ELF-1 (cell line): Measurements from ENCODE around the gene ZNF780A.
A peak's percentile ranks its signal among the peaks of the same experiment; 100 is the strongest.
"Not testable (repeated sequence)": the region's sequence is repeated elsewhere in the genome, so short reads cannot be mapped to it uniquely, and the experiment has no call there.

ENCODE experiments used
- DNase-seq: peaks from one replicate; pipeline ENCODE4 v3.0.0-alpha.2; 2016; ENCODE audit warnings: low read depth, low spot score

The ZNF780A gene

DNA sequence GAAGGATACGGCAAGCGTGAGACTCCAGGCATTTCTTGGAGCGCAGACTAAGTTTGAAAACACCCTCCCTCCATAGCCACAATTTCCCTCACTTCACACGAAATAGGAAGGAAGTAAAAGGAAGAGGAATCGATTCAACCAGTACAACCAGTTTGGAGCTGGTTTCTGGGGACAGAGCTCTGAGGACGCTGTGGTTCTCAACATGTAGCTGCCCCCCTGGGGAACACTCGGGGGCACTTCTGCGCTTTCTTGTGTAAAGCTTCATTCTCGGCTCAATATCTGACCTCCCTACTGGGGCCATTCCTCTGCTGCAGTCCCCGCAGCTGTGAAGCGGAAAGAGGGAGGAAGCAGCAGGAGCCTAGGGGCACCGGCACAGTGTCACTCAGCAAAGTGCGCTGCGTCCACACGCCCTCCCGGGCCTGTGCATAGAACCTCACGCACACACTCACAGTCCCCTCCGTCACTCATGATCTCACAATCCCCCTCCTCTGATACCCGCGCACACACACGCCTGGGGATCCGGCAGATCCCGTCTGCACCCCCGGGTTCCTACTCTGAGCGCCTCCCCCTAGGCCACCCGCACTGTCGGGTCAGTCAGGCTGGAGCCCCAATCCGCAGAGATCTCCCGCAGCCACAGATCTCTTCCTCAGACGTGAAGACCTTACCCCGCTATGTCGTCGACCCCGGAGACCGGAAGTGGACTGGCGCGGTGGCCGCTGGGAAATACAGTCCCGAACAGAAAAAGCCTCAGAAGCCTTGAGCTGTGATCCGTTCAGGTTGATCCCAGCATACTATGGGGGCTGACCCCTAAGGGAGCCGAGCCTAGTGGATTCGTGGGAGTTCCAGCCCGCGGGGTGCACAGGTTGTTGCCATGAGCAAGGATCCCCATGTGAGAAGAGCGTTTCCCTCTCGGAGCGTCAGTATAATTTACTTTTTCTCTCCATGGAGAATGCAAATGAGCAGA is at the start of gene ZNF780A:
TSS of gene ZNF780A (minus strand) at position 703 of the 964 bp plus-strand sequence. CDS start 6,190 bp downstream, outside the sequence.
- peak; percentile 90 for DNase-seq

GRCh38 chr19:40139533-40140287 is 49.0 kb upstream of the ZNF780A start:
- DNase-seq, result peak; percentile 29

DNA sequence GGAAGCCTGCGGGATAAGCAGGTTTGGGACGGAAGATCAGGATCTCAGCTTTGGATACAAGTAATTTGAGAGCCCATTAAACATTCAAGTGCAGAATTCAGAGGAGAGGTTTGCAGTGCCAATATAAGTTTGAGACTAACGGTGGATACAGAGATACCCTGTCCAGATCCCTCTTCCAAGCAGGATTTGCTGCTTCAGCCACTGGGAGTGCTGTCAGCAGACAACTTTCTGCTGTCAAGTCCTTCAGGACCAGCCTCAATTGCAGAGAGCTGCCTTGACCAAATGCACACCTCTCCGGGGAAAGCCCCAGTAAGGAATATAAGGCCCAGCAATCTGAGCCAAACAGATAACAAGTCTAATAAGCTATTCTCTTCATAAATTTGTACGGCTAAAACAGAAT is 46.1 kb upstream of the ZNF780A start:
- DNase-seq, result no peak

DNA sequence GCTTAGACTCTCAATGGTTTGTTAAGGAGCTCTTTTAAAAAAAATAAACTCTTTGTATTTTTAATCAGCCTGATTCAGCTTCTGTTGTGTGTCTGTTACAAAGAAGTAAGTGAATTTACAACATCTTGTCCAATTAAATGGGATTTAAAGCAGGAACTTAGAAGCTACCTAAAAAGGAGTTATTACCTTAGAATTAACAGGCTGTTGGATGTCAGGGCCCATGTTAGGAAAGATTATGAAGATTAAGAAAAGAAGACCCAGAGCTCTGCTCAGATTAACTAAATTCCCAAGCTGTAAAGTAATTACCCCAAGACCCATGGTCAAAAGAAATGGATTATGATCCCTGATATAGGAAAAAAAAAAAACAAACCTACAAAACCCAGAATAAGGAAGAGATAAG is 44.1 kb upstream of the ZNF780A start:
- no peak for DNase-seq

DNA sequence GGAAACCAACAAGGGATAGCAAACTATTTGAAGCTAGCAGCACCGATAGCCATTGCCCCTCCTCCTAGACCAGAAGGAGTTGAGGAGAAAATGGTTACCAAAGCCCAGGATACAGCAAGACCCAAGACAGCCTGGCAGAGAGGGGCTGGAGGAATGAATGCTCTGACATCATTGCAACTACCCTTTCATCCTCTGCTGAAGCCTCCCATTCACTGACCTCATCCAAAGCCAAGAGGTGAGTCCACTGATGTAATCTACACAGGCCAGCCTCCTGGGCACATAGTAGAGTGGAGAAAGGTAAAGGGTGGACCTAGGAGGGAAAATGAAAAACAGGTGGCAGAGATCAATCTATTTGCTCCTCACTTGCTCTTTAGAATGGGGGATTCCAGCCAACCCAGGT is 42.7 kb upstream of the ZNF780A start:
- no peak for DNase-seq

DNA sequence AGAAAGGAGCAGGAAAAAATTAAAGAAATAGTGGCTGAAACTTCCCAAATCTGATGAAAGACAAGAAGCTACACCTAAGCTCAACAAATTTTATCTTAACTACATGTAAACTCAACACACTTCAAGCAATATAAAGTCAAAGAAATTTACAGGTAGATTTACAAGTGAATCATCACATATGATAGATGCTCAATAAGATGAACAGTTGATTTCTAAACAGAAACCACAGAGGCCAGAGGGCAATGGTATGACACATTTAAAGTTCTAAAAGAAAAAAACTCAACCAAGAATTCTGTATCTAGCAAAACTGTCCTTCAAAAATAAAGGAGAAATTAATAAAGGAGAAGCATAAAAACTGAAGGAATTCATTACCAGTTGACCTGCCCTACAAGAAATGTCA is 39.3 kb upstream of the ZNF780A start:
- DNase-seq, result no peak

DNA sequence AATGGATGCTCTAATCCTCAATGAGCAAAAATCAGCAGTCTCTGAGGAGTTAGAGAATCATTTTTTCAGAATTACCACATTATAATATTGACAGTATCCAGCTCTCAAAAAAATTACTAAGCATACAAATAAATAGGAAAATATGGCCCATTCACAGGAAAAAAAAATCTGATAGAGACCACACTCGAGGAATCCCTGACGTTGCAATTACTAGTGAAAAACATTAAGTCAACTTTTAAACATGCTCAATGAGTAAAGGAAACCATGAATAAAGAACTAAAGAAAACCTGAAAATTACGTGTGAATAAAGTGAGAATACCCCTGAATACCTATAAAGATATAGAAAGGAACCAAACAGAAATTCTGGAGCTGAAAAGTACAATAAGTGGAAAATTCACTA is 38.7 kb upstream of the ZNF780A start:
- no peak for DNase-seq

DNA sequence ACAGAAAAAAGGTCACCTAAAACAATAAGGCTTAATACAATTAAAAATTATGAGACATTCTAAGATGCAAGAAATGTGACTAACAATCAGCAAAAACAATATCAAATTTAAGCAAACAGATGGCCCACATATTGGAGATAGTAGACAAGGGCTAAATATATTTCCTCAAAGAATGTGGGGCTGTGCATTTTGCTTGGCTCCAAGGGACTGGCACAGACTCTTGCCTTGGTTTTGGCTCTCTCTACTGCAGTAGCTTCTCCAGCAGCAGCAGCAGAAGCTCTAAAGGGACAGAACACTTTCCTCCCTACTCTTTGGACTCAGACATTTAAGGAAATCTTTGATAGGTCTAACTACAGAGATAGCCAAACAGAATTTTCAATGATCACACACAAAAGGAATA is 38.2 kb upstream of the ZNF780A start:
- DNase-seq, result no peak

DNA sequence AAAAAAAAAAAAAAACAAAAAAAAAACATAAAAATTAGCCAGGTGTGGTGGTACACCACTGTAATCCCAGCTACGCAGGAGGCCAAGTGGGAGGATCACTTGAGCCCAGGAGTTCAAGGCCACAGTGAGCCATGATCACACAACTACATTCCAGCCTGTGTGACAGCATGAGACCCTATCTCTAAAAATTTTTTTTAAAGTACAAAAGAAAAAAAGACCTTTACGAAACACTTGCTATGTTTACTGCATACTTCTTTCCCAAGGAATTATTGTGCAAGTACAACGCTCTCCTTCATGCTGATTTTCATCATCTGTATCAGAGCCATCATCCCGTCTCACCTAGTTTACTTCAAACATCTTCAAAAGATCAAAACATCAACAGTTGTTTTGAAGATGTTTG is 28.6 kb upstream of the ZNF780A start:
- DNase-seq, result no peak

DNA sequence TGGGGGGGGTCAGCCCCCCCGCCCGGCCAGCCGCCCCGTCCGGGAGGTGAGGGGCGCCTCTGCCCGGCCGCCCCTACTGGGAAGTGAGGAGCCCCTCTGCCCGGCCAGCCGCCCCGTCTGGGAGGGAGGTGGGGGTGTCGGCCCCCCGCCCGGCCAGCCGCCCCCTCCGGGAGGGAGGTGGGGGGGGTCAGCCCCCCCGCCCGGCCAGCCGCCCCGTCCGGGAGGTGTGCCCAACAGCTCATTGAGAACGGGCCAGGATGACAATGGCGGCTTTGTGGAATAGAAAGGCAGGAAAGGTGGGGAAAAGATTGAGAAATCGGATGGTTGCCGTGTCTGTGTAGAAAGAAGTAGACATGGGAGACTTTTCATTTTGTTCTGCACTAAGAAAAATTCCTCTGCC is 27.9 kb upstream of the ZNF780A start:
- not testable (repeated sequence) for DNase-seq

GRCh38 chr19:40116075-40116474 is 25.3 kb upstream of the ZNF780A start:
- no peak for DNase-seq

- not testable (repeated sequence) for DNase-seq
Observed at GRCh38 chr19:40114119-40114518, 23.4 kb upstream of the ZNF780A start.

- not testable (repeated sequence) for DNase-seq
Observed at GRCh38 chr19:40112271-40112670, 21.5 kb upstream of the ZNF780A start.

DNA sequence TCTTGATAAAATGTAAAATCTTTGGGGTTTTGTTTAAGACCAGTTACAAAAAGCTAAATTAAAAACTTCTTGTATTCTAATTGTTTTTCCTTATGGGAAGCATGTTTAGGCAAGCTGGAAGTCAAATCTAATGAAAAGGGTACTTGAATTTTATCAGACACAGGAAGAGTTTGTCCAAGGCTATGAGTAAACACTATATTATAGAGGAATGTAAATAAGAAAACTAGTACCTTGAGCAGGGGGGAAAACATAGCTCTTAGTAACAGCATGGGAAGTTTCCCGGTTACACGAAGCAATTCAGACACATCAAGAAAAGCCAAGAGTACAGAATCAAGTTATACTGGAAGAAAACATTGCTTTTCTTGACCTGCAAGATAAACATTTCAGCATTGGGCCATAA is 19.8 kb upstream of the ZNF780A start:
- no peak for DNase-seq

- no peak for DNase-seq
Observed at GRCh38 chr19:40104754-40105153, 14.0 kb upstream of the ZNF780A start.

DNA sequence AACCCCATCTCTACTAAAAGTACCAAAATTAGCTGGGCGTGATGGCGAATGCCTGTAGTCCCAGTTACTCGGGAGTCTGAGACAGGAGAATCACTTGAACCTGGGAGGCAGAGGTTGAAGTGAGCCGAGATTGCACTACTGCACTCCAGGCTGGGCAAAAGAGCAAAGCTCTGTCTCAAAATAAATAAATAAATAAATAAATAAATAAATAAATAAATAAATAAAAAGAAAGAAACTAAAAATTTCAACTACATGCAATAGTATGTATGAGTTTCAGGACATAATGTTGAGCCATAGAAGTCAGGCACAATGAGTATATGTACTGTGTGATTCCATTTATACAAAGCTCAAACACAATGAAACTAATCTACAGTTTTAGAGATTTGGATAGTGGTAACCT is 12.9 kb upstream of the ZNF780A start:
- no peak for DNase-seq

DNA sequence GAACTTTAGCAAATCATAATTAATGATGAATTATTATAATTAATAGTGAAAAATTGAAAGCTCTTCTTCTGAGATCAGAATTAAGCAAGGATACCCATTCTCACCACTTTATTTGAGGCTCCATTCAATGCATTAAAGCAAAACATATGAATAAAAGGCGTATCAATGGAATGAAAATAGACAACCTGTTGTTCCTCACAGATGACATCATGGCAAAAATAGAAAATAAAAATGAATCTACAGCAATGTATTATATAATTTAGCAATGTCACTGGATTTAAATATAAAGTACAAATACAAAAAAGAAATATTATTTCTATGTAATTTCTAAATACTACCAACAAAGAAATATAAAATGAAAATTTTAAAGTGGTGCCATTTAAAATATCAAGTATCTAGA is 11.1 kb upstream of the ZNF780A start:
- no peak for DNase-seq

DNA sequence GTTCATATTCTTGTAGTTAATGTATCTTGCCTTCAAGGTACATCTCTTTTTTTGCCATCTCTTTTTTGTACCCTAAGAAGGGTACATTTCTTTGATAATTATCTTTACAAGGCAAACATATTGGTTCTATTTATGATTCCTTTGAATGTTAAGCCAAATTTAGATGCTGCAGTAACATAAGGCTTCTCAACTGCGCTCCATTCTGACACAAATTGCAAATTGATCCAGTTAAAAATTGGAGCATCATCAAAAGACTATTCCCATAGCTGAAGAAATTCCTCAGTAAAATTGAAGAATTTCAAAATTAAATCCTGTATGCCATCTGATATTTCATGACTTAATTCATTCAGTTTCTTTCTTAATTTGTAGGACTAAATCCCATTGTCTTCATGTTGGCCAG is 2.7 kb upstream of the ZNF780A start:
- no peak for DNase-seq

DNA sequence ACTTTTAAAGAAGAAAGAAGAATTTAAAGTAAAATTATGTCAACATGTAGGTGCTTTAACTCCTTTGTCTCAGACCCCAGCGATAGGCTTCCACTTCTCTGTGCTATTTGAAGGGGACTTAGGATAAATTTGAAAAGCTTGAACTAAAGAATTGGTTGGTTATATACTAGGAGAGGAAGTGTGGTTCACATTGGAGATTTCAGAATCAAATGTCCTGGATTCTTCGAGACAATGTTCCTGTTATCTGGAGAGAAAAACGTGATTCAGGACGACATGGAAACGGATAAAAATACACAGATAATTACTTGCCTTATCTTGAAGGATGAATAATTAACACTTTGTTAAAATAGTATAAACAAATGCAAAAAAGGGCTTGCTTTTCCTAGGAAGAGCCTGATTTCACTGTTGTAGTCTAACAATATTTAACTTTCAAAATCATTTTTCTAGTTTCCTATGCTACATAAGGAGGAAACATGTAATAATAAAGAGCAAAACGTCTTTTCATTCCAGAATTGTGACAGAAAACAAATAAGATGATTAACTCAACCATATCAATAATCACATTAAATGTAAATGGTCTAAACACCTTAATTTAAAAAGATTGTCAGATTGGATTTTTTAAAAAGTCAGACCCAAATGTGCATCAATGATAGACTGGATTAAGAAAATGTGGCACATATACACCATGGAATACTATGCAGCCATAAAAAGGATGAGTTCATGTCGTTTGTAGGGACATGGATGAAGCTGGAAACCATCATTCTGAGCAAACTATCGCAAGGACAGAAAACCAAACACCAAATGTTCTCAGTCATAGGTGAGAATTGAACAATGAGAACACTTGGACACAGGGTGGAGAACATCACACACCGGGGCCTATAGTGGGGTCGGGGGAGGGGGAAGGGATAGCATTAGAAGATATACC is 724 bp upstream of the ZNF780A start:
- DNase-seq, result no peak

- no peak for DNase-seq
Observed at GRCh38 chr19:40089462-40089861, 1.3 kb downstream of the ZNF780A start.

DNA sequence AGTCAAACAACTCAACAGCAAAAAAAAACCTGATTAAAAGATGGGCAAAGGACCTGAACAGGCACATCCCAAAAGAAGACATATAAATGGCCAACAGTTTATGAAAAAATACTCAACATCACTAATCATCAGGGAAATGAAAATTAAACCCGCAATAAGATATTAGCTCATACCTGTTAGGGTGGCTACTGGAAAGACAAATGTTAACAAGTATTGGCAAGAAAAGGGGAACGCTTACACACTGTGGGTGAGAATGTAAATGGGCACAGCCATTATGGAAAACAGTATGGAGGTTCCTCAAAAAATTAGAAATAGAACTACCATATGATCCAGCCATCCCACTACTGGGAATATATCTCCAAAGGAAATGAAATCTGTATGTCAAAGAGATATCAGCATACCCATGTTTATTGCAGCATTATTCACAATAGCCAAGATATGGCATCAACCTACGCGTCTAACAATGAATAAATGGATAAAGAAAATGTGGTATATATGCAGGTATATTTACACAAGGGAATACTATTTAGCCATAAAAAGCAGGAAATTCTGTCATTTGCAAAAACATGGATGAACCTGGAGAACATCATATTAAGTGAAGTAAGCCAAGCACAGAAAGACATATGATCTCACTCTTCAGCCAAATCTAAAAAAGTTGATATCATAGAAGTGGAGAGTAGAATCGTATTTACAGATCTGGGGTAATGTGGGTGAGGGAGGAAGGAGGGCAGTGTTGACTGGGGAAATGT is 2.3 kb downstream of the ZNF780A start:
- DNase-seq, result no peak
